ENCODE measurements around the gene JAZF1.

JAZF1 gene

GRCh38 chr7:28005847-28006231 is 174.8 kb downstream of the JAZF1 start:
- no peak overlapping the region for H3K27ac ChIP-seq
- no peak for TF ChIP-seq CTCF (conservative IDR thresholded peaks at IDR 0.05; ENCODE audit: low read depth, low read length)
- H4K20me1 ChIP-seq (ENCODE audit: insufficient read depth): no peaks in the 10 kb centered on the region
- no peak overlapping the region for H3K4me3 ChIP-seq (IDR thresholded peaks at IDR 0.05; ENCODE audit: insufficient read depth, low read depth, low read length)
- no peaks in the 10 kb centered on the region for H3K36me3 ChIP-seq (ENCODE audit: insufficient read depth)
- no peak overlapping the region for H3K9ac ChIP-seq
- no peaks in the 10 kb centered on the region for H3K79me2 ChIP-seq (ENCODE audit: insufficient read depth, low read depth)
- no peaks in the 10 kb centered on the region for H3K4me1 ChIP-seq (ENCODE audit: low read depth, poor library complexity, severe bottlenecking)
- H2AFZ ChIP-seq (ENCODE audit: low read depth): no peak overlapping the region
- no peak overlapping the region for H3K4me2 ChIP-seq
- no peaks in the 10 kb centered on the region for H3K27me3 ChIP-seq (ENCODE audit: insufficient read depth, low read depth)

- H3K27ac ChIP-seq: no peak overlapping the region
- no peak for TF ChIP-seq CTCF (conservative IDR thresholded peaks at IDR 0.05; ENCODE audit: low read depth, low read length)
Measured at GRCh38 chr7:28005075-28005846, 175.3 kb downstream of the JAZF1 start.

GRCh38 chr7:28003408-28003807 is 177.2 kb downstream of the JAZF1 start:
- no peak overlapping the region for H3K4me3 ChIP-seq (IDR thresholded peaks at IDR 0.05; ENCODE audit: insufficient read depth, low read depth, low read length)
- no peaks in the 10 kb centered on the region for H3K27me3 ChIP-seq (ENCODE audit: insufficient read depth, low read depth)
- no peak overlapping the region for H3K9ac ChIP-seq
- H3K4me2 ChIP-seq: no peak overlapping the region
- no peak overlapping the region for H2AFZ ChIP-seq (ENCODE audit: low read depth)
- H4K20me1 ChIP-seq (ENCODE audit: insufficient read depth): no peaks in the 10 kb centered on the region
- H3K36me3 ChIP-seq (ENCODE audit: insufficient read depth): no peaks in the 10 kb centered on the region
- no peak for TF ChIP-seq CTCF (conservative IDR thresholded peaks at IDR 0.05; ENCODE audit: low read depth, low read length)
- H3K4me1 ChIP-seq (ENCODE audit: low read depth, poor library complexity, severe bottlenecking): no peaks in the 10 kb centered on the region
- no peak overlapping the region for H3K27ac ChIP-seq
- no peaks in the 10 kb centered on the region for H3K79me2 ChIP-seq (ENCODE audit: insufficient read depth, low read depth)

More at GRCh38 chr7:28005075-28005846, 175.3 kb downstream of the JAZF1 start:
- H3K79me2 ChIP-seq (ENCODE audit: insufficient read depth, low read depth): no peaks in the 10 kb centered on the region
- H3K4me3 ChIP-seq (IDR thresholded peaks at IDR 0.05; ENCODE audit: insufficient read depth, low read depth, low read length): no peak overlapping the region
- no peaks in the 10 kb centered on the region for H4K20me1 ChIP-seq (ENCODE audit: insufficient read depth)
- no peaks in the 10 kb centered on the region for H3K4me1 ChIP-seq (ENCODE audit: low read depth, poor library complexity, severe bottlenecking)
- no peak overlapping the region for H3K9ac ChIP-seq
- H3K36me3 ChIP-seq (ENCODE audit: insufficient read depth): no peaks in the 10 kb centered on the region
- H2AFZ ChIP-seq (ENCODE audit: low read depth): no peak overlapping the region
- no peak overlapping the region for H3K4me2 ChIP-seq
- no peaks in the 10 kb centered on the region for H3K27me3 ChIP-seq (ENCODE audit: insufficient read depth, low read depth)

- H3K4me2 ChIP-seq: no peak overlapping the region
- TF ChIP-seq CTCF (conservative IDR thresholded peaks at IDR 0.05; ENCODE audit: low read depth, low read length): no peak
- no peak overlapping the region for H3K27ac ChIP-seq
- no peak overlapping the region for H3K4me3 ChIP-seq (IDR thresholded peaks at IDR 0.05; ENCODE audit: insufficient read depth, low read depth, low read length)
- no peaks in the 10 kb centered on the region for H3K36me3 ChIP-seq (ENCODE audit: insufficient read depth)
- H2AFZ ChIP-seq (ENCODE audit: low read depth): no peak overlapping the region
- H4K20me1 ChIP-seq (ENCODE audit: insufficient read depth): no peaks in the 10 kb centered on the region
- H3K27me3 ChIP-seq (ENCODE audit: insufficient read depth, low read depth): no peaks in the 10 kb centered on the region
- H3K9ac ChIP-seq: no peak overlapping the region
- H3K4me1 ChIP-seq (ENCODE audit: low read depth, poor library complexity, severe bottlenecking): no peaks in the 10 kb centered on the region
- H3K79me2 ChIP-seq (ENCODE audit: insufficient read depth, low read depth): no peaks in the 10 kb centered on the region
Measured at GRCh38 chr7:28002638-28003037, 178.0 kb downstream of the JAZF1 start.
